Measurements from ENCODE around the gene BAG5.

BAG5 gene

GRCh38 chr14:103597623-103598377 lies 35.3 kb upstream of the BAG5 start:
- peak; percentile 82 for DNase-seq (ENCODE audit: low read depth)
- no peak overlapping the region for H3K4me3 ChIP-seq (replicated peaks; ENCODE audit: low read depth, low read length)
- TF ChIP-seq, protein P1, sequence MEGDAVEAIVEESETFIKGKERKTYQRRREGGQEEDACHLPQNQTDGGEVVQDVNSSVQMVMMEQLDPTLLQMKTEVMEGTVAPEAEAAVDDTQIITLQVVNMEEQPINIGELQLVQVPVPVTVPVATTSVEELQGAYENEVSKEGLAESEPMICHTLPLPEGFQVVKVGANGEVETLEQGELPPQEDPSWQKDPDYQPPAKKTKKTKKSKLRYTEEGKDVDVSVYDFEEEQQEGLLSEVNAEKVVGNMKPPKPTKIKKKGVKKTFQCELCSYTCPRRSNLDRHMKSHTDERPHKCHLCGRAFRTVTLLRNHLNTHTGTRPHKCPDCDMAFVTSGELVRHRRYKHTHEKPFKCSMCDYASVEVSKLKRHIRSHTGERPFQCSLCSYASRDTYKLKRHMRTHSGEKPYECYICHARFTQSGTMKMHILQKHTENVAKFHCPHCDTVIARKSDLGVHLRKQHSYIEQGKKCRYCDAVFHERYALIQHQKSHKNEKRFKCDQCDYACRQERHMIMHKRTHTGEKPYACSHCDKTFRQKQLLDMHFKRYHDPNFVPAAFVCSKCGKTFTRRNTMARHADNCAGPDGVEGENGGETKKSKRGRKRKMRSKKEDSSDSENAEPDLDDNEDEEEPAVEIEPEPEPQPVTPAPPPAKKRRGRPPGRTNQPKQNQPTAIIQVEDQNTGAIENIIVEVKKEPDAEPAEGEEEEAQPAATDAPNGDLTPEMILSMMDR (IDR thresholded peaks at IDR 0.05; ENCODE audit: low read length, missing control alignments) = no peak

- TF ChIP-seq, protein P1 (IDR thresholded peaks at IDR 0.05; ENCODE audit: low read length, missing control alignments) = no peak
- no peak overlapping the region for H3K4me3 ChIP-seq (replicated peaks; ENCODE audit: low read depth, low read length)
- DNase-seq (ENCODE audit: low read depth) = peak; percentile 72
These were observed 31.8 kb upstream of the BAG5 start for GRCh38 chr14:103594265-103594664.

- no peak overlapping the region for H3K4me3 ChIP-seq (replicated peaks; ENCODE audit: low read depth, low read length)
- DNase-seq (ENCODE audit: low read depth) = no peak
- TF ChIP-seq, protein P1 (IDR thresholded peaks at IDR 0.05; ENCODE audit: low read length, missing control alignments) = no peak
These were observed 31.1 kb upstream of the BAG5 start for GRCh38 chr14:103593577-103593976.

DNA sequence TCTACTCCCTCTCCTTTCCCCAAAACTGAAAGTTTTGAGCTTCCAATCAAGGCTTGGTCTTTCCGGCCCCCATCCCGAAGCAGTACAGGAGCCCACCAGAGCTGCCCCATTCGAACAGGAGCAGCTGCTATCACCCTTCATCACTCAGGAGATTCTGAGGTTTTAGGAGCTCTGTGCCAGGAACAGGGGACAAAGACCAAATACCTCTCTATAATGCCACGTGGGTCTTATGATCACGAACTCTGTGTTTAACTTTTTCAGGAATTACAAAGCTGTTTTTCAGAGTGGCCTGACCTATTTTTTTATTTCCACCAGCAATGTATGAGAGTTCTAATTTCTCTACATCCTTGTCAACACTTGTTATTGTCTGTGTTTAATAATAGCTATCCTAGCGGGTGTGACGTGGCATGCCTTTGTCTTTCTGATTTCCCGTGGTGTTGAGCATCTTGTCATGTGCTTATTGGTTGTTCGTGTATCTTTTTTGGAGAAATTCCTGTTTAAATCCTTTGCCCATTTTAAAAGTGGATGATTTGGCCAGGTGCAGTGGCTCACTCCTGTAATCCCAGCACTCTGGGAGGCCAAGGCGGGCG lies 22.0 kb upstream of the BAG5 start:
- no peak overlapping the region for H3K4me3 ChIP-seq (replicated peaks; ENCODE audit: low read depth, low read length)
- TF ChIP-seq, protein P1 (IDR thresholded peaks at IDR 0.05; ENCODE audit: low read length, missing control alignments) = no peak
- no peak for DNase-seq (ENCODE audit: low read depth)

DNA sequence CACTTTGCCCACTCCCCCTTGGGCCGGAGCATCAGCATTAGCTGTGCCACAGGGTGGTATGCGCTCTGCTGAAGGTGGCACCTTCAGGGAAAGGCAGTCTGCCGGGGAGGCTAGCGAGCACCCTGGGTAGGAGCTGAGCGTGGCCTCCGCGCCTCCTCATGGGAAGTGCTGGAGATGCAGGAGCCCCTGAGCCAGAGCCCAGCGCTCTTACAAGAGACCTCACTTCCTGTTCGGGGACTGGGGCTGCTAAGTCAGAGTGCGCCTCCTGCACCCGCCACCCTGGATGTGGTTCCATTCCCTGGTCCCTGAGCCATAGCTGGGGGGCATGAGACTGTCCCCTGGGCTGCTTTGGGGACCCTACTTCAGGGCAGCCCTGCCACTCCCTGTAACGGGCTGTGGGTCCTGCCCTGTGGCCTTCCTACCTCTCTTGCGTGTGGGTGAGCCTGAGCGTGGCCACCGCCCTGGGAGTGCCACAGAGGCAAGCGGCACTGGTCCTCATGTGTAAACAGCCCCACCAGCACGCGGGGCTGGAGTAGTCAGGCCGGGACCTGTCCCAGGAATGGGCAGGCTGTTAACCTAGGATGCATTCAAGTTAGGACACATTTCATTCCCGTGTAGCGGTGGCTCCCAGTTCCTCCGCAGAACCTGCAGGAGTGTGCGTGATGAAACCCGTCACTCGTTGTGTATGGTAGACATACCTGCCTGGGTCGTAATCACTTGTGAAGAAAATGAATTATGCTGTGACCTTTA lies 19.7 kb upstream of the BAG5 start:
- TF ChIP-seq, protein P1 (IDR thresholded peaks at IDR 0.05; ENCODE audit: low read length, missing control alignments) = no peak
- no peak for DNase-seq (ENCODE audit: low read depth)
- no peak overlapping the region for H3K4me3 ChIP-seq (replicated peaks; ENCODE audit: low read depth, low read length)

GRCh38 chr14:103581206-103581605 lies 18.7 kb upstream of the BAG5 start:
- TF ChIP-seq, protein P1 (IDR thresholded peaks at IDR 0.05; ENCODE audit: low read length, missing control alignments) = no peak

More at GRCh38 chr14:103581206-103581605, 18.7 kb upstream of the BAG5 start:
- no peak overlapping the region for H3K4me3 ChIP-seq (replicated peaks; ENCODE audit: low read depth, low read length)
- DNase-seq (ENCODE audit: low read depth) = no peak
